ENCODE results near the gene COL9A3.
A peak's percentile ranks its signal among the peaks of the same experiment; 100 is the strongest.

COL9A3 gene

DNA sequence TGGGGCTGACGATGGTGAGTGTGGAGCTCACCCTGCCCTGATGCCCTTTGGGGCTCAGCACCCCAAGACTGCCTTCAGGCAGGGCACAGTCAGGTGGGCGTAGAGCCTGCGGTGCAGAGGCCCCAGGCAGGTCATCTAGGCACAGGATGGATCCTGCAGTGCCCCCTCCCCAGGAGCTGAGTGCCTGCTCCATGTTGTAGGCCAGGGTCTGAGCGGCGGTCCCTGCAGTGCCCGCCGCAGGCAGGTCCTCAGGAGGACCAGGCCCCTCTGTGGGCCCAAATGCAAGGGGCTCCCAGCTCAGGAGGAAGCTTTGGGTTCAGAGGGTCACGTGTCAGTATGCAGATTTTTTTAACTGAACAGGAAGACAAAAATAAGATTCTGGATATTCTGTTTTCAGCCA lies 17.8 kb upstream of the COL9A3 start:
- DNase-seq = no peak

GRCh38 chr20:62799459-62799858 lies 17.4 kb upstream of the COL9A3 start:
- no peak for DNase-seq

DNA sequence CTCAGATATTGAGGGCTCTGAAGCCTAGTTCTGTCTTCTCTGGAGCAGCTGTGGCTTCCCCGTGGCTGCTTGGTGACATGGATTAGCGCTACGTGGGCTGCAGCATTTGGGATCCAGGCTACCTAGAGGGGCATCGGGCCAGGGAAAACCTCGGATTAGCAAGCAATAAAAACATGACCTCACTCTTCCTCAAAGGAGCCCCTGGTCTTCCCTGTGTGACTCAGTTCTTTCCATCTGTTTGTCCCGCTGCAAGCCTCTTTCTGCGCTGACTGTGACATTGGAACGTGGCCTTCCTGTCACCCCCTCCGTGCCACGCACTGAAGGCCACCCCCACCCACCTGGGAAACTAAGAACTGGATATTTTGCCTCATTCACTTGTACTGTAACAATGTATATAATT lies 17.0 kb upstream of the COL9A3 start:
- no peak for DNase-seq

- DNase-seq = no peak
Observed at GRCh38 chr20:62800314-62801259, 16.3 kb upstream of the COL9A3 start.

DNA sequence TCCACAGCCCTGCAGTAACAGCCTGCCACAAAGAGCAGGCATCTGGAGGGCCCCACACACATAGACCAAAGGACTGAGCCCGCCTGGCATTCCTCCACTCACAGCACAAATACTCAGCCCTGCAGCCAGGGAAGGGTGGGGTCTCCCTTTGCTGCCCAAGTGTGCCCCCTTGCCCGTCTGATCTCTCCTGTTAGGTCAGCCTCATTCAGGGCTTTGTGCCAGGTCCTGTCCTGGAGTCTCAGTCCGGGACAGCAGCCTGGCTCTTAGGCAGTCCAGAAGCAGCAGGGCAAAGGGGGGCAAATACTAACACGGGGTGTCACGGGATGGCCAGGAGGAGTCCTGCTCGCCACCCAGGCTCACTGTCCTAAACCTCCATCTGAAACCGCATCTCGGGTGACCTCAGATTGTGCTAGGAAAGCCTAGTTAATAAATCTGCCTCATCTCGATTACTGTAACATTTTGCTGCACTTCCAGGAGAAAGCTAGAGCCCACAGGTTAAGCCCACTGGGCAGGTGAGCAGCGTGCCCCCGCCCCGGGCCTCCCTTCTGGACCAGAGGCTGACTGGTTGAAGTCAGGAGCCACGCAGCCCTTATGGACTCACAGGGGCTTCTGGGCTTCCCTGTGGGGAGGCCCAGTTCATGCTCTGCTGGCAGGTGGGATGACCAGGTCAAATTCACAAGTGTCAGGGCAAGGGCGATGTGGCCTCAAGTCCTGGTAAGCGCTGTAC lies 15.4 kb upstream of the COL9A3 start:
- no peak for DNase-seq

- no peak for DNase-seq
Observed at GRCh38 chr20:62802026-62802712, 14.7 kb upstream of the COL9A3 start.

- no peak for DNase-seq
Observed at GRCh38 chr20:62804021-62804626, 12.7 kb upstream of the COL9A3 start.

DNA sequence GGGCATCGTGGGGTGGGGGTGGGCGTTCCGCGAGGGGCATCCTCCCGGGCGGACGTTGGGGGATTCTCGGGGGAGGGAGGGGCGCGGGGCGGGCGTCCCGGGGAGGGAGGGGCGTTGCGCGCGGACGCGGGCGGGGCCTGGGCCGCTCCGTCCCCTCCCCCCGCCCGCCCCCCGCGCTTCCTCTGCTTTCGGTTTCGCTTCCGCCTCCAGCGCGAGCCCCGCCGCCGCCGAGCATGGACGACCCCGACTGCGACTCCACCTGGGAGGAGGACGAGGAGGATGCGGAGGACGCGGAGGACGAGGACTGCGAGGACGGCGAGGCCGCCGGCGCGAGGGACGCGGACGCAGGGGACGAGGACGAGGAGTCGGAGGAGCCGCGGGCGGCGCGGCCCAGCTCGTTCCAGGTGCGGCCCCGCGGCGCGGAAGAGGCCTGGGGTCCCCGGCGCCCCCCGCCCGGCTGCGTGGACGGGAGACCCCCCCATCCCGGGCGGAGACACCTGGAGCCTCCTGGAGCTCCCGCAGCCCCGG lies 12.2 kb upstream of the COL9A3 start, which contains the start of gene OGFR:
Gene OGFR, plus strand, starts transcription at position 209 of the 528 bp plus-strand sequence. Its CDS starts 25 bp downstream, at position 234.
- DNase-seq = peak; percentile 60 to 89 (median 71)

- DNase-seq = peak in 2 of 3 donors; percentile 22 to 50
Observed at GRCh38 chr20:62805155-62805710, 11.6 kb upstream of the COL9A3 start.

DNA sequence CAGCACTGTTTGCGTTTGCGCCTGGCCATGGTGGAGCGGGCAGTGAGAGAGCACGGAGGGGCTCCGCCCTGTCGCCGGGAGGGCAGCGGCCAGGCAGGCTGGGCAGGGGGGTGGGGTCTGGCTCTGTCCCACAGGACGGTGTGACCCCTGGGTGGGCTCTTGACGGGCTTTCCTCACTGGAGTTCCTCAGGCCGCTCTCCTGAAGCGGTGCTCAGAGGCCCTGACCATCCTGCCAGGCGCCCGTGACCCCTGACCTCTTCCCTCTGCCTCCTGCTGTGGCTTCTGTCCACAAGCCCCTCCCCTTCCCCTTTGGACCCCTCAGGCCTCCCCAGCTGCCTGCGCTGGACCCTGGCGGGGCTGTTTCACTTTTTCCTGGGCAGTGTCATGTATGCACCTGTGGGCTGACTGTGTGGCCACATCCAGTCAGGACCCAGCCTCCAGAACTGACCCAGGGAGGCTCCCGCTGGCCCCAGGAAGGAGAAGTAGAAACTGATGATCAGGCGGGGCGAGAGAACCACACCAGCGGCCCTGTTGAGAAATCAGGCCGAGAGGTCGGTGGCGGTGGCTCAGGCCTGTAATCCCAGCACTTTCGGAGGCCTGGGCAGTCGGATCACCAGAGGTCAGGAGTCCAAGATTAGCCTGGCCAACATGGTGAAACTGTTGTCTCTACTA lies 11.0 kb upstream of the COL9A3 start:
- peak; percentile 85 to 87 (median 87) for DNase-seq

DNA sequence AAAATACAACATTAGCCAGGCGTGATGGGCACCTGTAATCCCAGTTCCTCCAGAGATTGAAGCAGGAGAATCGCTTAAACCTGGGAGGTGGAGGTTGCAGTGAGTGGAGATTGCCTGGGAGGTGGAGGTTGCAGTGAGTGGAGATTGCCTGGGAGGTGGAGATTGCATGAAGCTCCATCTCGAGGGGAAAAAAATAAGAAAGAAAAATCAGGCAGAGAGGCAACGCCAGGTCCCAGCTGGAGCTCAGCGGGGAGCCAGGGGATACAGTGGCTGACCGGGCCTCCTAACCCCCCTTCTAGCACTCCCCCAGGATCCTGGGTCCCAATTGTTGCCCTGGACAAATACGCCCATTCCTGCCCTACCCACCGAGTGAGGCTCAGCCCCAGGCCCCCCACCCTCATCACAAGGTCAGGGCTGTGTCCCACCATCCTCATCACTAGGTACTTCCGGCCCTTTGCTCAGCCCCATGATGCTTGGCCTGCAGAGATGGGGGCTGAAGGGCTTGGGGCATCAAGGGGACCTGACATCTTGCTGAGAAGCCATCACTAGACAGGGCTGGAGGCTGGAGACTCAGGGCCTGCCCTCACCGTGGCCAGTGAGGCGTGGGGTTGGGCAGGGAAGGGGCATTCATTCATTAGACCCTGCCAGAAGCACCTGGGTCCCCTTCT lies 10.3 kb upstream of the COL9A3 start:
- no peak for DNase-seq

DNA sequence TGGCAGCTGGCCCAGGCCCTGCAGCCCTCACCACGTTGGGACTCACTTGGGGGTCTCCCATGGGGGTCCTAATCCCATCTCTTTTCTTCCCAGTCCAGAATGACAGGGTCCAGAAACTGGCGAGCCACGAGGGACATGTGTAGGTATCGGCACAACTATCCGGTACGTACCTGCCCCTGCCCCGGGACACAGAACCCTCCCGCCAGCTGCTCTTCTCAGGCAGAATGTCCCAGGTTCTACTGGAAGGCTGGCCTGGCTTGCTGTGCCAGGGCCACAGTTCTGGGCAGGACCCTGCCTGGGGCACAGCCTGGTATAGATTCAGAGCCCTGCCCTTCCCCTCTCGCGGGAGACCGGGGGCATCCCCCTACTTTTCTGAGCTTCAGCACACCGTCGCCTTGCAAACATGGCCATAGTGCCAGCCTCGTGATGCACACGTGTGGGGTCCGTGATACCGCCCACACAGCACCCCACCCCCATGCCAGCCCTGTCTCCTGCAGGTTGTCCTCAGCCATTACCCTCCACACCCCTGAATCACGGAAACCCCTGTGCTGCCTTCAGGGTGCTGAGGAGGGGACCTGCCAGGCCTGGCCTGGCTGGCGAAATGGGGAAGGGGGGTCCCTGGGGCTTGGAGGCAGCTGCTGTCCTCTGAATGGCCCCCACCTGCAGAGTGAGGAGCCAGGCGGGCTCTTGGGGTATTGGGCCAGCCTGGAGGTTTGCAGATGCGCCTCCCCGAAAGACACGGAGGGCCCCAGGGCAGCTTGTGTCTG lies 9.2 kb upstream of the COL9A3 start:
- DNase-seq = no peak

- peak; percentile 70 to 87 (median 82) for DNase-seq
Observed at GRCh38 chr20:62808211-62808865, 8.5 kb upstream of the COL9A3 start.

- DNase-seq = no peak
Observed at GRCh38 chr20:62809530-62810428, 7.1 kb upstream of the COL9A3 start.

GRCh38 chr20:62811320-62811719 lies 5.5 kb upstream of the COL9A3 start:
- DNase-seq = no peak

DNA sequence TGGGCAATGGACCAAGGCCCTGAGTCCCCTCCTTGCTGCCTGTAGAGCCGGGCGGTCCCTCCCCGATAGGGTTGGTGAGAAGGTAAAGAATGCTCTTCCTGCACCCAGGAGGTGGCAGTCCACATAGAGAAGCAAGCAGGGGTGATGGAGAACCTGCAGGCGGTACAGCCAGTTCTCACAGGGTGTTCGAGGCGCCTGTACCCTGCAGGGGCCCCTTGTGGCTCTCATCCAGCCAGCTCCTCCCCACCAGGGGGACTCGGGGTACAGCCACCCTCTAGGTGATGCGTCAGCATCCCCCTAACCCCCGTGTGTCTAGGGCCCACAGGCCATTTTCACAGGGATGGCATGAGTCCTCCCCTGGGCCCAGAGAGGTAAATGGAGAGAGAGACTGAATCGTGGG lies 5.1 kb upstream of the COL9A3 start:
- DNase-seq = no peak

DNA sequence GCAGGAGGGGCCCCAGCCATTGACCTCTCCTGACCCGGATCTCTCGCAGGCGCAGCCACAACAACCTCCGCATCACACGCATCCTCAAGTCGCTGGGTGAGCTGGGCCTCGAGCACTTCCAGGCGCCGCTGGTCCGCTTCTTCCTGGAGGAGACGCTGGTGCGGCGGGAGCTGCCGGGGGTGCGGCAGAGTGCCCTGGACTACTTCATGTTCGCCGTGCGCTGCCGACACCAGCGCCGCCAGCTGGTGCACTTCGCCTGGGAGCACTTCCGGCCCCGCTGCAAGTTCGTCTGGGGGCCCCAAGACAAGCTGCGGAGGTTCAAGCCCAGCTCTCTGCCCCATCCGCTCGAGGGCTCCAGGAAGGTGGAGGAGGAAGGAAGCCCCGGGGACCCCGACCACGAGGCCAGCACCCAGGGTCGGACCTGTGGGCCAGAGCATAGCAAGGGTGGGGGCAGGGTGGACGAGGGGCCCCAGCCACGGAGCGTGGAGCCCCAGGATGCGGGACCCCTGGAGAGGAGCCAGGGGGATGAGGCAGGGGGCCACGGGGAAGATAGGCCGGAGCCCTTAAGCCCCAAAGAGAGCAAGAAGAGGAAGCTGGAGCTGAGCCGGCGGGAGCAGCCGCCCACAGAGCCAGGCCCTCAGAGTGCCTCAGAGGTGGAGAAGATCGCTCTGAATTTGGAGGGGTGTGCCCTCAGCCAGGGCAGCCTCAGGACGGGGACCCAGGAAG lies 4.5 kb upstream of the COL9A3 start:
- peak in 2 of 3 donors; percentile 50 to 60 for DNase-seq

GRCh38 chr20:62812907-62813200 lies 4.0 kb upstream of the COL9A3 start:
- no peak for DNase-seq

Data from suppressor macrophage treated with lipopolysaccharide for 1 hour (primary cell).